ENCODE results near the gene ACCS.

Gene ACCS, protein sequence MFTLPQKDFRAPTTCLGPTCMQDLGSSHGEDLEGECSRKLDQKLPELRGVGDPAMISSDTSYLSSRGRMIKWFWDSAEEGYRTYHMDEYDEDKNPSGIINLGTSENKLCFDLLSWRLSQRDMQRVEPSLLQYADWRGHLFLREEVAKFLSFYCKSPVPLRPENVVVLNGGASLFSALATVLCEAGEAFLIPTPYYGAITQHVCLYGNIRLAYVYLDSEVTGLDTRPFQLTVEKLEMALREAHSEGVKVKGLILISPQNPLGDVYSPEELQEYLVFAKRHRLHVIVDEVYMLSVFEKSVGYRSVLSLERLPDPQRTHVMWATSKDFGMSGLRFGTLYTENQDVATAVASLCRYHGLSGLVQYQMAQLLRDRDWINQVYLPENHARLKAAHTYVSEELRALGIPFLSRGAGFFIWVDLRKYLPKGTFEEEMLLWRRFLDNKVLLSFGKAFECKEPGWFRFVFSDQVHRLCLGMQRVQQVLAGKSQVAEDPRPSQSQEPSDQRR

DNA sequence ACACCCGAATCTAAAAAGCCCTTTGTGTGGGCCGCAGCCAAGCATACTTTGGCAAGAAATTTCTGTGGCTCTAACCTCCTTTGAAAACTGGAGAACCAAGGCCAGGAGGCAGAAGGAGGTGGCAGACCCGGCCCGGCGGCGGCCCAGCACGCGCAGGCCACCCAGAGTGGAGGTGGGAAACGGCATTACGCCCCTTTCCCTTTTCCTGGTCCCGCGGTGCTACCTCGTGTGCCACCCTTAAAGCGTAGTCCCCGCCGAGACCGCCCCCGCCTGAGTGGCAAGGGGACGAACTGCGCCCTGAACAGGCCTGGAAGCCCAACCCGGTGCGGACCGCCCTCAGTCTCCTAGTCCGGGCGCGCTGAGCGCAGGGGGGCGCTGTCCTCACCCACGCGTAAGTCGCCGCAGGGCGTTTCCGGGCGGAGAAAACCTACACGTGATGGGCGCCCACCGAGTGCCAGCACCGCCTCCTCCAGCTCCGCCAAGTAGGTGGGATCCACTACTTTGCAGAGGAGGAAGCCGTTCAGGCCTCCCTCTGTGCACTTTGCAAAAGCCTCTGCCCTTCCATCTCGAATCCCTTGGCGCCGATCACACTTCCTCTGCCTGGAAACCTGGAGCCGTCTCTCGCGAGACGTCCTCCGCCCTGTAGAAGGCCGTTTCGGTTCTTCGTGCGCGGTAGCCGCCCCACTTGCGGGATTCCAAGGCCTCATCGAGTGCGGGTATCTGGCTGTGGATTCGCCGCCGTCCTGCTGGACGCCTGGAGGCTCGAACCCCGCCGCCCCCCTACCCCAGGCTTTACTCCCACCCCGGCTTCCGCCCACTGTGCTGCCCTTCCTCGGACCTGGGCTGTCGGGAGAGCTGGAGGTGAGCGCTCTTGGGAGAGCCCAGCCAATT lies at the start of gene ACCS:
TSS of gene ACCS (plus strand) at position 430 of the 891 bp plus-strand sequence. CDS start 1,358 bp downstream, outside the sequence.
- DNase-seq: no peak

GRCh38 chr11:44016546-44017442 lies 49.3 kb upstream of the ACCS start:
- no peak for DNase-seq

- no peak for DNase-seq
Measured at GRCh38 chr11:44017443-44018126, 48.5 kb upstream of the ACCS start.

DNA sequence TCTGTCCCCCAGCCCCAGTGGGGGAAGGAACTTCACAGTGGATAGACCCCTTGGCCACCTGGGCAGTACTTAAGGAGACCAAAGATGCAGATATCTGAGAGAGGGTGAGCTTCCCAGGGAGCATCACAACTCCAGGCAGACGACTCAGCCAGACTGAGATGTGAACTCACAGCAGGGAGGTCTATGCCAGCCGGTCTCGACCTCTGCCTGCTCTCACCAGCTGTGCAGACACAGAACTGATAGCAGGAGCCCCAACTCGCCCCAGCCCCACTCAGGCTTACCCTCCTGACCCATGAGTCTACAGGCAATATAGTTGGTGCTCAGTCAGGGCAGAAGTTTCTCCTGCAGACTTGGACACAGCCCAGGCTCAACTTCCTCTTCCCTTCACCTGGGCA lies 47.9 kb upstream of the ACCS start:
- DNase-seq: no peak

DNA sequence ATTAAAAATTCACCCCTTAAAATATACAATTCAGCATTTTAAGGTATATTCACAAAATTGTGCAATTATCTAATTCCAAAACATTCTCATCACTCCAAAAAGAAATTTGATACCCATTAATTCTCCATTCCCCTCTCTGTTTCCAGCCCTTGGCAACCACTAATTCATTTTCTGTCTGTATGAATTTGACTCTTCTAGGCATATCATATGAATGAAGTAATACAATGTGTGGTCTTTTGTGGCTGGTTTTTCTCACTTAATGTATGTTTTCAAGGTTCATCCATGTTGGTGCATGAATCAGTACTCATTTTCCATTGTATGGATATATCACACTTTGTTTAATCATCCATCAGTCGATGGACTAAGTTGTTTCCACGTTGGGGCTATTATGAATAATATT lies 47.2 kb upstream of the ACCS start:
- no peak for DNase-seq

GRCh38 chr11:44024977-44025376 lies 41.1 kb upstream of the ACCS start:
- no peak for DNase-seq

- DNase-seq: no peak
Measured at GRCh38 chr11:44025727-44026126, 40.3 kb upstream of the ACCS start.

- DNase-seq: no peak
Measured at GRCh38 chr11:44028401-44028800, 37.7 kb upstream of the ACCS start.

DNA sequence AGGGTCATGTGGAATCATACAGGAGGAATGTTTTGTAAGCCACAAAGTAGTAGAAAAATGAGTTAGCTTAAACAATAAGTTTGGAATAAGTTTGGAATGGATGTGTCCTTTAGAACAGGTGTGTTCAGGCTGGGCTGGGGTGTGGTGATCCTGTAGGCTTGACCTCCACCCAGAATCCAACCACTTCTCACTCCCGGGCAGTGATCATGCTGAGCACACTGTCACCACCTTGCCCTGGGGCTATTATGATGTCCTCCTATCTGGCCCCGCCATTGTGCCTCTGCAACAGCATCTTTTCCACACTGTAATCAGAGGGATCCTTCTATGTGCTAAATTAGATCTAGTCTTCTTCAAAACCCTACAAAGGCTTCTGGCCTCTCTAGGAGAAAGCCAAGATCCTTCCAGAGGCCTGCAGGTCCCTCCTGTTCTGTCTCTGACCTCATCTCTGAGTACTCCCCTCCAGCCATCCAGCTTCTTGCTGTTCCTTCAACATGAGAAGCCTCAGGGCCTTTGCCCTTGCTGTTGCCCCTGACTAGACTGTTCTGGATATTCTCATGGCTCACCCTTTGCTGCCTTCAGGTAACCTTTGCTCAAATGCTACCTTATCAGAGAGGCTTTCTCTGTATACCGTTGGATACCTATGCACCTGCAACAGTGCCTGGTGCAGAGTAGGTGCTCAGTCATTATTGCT lies 37.1 kb upstream of the ACCS start:
- no peak for DNase-seq

GRCh38 chr11:44029507-44029845 lies 36.6 kb upstream of the ACCS start:
- no peak for DNase-seq

DNA sequence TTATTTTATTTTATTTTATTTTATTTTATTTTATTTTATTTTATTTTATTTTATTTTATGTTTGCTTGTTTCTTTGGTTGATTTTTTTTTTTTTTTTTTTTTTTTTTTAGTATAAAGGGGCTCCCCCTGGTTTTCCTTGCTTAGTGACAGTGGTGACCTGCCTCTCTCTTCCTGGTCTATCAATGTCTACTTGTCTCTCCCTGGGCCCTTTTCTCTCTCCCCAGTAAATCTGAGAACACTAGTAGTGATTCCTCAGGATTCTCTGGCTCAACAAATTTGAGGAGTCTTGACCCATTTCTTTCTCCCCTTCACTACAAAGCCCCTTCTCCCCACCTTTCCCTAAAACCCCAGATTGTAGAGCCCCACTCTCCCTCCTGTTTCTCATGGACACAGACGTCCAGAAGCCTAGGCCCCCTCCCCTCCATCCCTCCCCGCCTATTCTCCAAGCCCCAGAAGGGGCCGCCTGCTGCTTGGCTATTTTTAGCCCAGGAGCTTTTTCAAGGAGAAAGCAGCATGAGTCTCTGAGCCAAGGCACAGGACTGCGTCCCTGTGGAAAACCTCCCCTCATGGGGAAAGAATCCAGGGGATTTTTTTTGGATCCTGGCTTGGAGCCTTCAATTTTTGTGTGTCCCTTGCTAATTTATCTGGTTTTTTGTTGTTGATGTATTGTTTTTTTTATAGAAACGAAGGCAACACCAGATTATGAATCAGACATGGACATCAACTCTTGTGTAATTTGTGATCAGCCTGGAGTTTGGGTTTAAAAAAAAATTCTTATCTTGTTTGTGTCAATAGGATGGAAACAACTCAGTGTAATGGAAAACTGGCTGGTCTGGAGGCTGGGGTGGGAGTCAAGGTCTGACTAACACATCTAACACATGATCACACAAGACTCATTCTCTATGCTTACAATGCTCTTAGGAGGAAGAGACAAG lies 35.8 kb upstream of the ACCS start:
- no peak for DNase-seq

DNA sequence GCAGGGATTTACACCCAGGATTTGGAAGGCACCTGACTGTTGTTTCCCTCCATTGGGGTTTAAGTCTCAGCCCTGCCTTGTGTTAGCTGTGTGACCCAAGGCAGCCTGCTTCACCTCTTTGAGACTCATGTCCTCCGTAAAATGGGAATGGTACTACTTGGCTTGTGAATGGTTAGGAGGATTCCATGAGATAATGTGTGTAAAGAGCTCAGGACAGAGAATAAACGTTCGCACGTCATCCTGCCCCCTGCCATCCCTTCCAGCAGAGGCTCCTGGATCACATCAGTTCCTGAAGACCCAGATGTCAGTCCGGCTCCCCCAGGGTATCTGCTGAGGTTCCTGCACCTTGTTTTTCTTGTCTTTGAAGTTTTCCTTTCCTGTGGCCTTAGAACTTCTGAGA lies 35.1 kb upstream of the ACCS start:
- no peak for DNase-seq

- no peak for DNase-seq
Measured at GRCh38 chr11:44031549-44031948, 34.5 kb upstream of the ACCS start.

DNA sequence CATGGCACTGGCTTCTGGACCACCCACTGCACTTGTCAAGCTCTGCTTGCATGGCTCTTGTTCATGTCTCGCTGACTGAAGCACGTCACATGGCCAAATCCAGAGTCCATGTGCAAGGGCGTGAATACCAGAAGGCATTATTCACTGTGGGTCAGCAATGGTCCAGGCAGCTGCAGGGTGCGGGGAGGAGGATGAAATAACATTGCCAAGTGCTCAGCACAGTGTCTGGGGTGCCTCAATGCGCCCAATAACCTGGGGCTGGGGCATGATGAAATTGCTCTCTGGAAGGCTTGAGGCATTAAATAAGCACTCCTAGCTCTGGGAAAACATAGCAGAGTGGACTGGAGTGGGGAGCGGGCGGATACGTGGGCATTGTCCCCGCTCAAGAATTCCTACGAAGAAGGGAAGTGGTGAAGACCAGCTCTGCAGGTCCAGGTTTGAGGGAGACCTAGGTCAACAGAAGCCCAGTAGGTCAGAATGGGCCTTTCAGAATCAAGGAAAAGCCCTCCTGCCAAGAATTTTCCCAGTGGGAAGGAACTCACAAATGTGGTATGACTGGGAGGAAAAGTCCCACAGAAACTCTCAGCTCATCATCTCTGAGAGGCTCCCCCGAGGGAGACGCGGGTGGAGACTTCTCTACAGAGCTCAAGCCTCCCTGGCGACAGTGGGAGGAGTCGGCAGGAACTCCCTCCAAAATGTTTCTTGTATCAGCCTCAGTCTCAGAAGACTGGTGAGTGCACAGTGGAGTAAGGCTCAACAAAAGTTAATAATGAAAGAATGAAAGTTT lies 33.6 kb upstream of the ACCS start:
- DNase-seq: no peak

GRCh38 chr11:44033411-44033850 lies 32.6 kb upstream of the ACCS start:
- no peak for DNase-seq

DNA sequence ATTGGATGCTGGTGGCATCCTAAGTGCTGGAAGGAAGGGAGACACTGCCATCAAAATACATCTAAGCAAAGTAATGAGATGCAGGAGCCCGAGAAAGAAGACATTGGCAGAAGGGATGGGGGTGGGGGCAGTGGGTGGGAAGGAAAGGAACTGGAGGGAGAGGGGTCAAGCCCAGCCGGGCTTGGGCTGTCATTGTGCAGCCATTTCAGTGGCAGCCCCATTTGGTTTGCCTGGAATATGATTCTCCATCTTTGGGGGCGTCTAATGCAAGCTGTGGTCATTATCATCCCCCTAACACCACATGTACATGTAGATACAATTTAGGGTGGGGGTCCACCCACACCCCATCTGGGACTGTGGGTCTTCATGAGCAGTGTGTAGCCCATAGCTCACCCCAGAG lies 32.2 kb upstream of the ACCS start:
- DNase-seq: no peak

- DNase-seq: no peak
Measured at GRCh38 chr11:44034639-44035038, 31.4 kb upstream of the ACCS start.

DNA sequence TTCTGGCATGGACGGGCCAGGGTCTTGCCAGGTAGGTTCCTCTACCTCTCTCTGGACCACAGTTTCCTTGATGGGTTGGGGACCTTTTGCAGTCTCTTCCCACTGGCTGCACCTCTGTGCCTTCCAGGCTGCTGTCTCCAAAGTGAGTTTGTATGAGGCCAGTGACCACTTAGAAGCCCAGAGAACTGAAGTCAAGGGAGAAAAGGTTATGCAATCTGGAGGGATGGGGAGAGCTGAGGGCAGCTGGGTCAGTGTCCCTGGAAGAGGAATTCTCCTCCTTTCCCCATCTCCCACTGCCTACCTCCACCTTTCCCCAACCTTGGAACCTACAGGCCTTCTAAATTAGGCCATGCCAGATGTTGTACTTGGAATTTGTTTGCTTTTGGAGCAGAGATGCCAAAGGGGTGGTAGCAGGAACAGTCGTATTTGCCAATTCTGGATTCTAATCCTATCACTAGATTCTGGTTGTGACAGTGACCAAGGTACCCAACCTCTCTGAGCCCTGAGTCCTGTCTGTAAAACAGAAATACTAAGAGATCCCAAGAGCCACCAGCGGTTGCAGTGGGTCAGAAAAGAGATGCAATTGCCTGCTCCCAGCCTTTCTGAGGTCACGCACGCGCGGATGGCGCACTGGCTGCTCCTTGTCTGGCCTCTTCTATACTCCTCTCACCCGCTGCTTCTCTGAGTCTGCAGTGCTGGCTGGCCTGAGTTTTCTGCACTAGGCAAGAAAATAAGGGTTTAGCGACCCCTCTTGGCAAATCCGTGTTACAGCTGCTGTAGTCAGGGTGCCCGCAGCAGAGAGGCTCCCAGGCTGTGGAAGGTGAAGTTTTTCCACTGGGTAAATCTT lies 29.0 kb upstream of the ACCS start:
- DNase-seq: peak; percentile 80 to 81

- DNase-seq: no peak
Measured at GRCh38 chr11:44037658-44037998, 28.4 kb upstream of the ACCS start.
